Hematopoietic multipotent progenitor cell treated with erythropoietin and hydrocortisone succinate and interleukin-3 and kit ligand, for 17 days (in vitro differentiated cells): ENCODE results near the gene TGM5.
"Not testable (repeated sequence)": the region's sequence is repeated elsewhere in the genome, so short reads cannot be mapped to it uniquely, and the experiment has no call there.

Experiments
- DNase-seq: peaks from one replicate; pipeline ENCODE4 v3.0.0-alpha.2; 2015; ENCODE audit warnings: low spot score

TGM5 gene

DNA sequence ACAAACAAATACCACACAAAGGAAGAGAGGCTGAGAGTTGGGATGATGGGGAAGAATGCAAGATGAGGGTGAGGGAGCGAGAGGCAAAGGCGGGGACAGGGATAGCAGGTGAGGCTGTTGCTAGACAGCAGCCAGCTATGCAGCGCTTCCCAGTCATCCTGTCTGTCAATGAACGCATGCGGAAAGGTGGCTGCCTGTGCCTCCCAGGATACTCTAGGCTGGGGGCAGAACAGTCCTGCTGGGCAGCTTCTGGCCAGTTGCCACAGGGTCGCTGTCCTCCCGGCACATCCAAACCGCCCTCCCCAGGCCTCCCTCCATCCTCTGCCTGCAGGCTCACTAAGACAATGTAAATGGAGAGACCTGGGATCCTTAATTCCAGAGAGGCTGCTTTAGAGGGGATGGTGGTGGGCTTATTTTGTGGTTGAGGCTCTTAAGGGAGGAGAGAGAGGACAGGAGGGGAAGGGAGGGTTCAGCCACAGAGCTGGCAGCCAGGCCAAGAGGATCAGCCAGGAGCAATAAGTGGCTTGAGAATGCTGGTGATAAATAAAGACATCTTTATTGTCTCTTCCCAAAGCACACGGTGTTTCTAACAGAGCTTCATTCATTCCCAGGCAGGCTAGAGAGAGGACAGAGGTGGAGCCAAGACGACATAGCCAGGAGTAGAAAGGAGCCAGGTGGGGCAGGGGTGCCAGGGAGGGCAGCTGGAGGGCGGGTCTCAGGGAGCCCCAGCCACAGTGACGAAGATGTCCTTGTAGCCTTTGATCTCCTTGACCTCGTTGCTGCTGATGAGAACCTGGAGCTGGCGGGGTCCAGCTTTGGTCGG lies 9.2 kb upstream of the TGM5 start:
- no peak for DNase-seq

DNA sequence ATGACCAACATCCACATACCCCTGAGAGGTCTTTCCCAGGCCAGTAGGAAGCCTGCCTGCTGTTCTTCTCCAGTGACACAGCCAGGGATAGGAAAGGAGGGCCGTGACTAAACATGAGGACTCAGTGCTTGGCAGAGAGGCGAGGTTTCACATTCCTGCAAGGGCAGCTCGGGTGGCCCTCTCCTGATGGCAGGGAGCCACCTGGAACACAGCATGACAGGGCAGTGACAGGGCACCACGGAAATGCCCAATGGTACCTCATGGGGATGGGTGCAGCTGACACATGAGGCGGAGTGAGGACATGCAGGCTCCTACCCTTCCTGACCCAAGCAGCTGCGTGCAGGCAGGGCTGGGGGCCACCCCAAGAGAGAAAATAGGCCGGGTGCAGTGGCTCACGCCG lies 7.4 kb upstream of the TGM5 start:
- no peak for DNase-seq

GRCh38 chr15:43273243-43273642 lies 6.5 kb upstream of the TGM5 start:
- DNase-seq: no peak

DNA sequence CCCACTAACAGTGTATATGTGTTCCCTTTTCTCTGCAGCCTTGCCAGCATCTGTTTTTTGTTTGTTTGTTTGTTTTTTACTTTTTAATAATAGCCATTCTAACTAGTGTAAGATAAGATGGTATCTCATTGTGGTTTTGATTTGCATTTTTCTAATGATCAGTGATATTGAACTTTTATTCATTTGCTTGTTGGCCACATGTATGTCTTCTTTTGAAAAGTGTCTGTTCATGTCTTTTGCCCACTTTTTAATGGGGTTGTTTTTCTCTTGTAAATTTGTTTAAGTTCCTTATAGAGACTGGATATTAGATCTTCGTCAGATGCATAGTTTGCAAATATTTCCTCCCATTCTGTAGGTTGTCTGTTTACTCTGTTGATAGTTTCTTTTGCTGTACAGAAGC lies 5.2 kb upstream of the TGM5 start:
- DNase-seq: not testable (repeated sequence)

- DNase-seq: no peak
These were observed 4.1 kb upstream of the TGM5 start for GRCh38 chr15:43270676-43271306.

- DNase-seq: no peak
These were observed 3.5 kb upstream of the TGM5 start for GRCh38 chr15:43270113-43270665.

DNA sequence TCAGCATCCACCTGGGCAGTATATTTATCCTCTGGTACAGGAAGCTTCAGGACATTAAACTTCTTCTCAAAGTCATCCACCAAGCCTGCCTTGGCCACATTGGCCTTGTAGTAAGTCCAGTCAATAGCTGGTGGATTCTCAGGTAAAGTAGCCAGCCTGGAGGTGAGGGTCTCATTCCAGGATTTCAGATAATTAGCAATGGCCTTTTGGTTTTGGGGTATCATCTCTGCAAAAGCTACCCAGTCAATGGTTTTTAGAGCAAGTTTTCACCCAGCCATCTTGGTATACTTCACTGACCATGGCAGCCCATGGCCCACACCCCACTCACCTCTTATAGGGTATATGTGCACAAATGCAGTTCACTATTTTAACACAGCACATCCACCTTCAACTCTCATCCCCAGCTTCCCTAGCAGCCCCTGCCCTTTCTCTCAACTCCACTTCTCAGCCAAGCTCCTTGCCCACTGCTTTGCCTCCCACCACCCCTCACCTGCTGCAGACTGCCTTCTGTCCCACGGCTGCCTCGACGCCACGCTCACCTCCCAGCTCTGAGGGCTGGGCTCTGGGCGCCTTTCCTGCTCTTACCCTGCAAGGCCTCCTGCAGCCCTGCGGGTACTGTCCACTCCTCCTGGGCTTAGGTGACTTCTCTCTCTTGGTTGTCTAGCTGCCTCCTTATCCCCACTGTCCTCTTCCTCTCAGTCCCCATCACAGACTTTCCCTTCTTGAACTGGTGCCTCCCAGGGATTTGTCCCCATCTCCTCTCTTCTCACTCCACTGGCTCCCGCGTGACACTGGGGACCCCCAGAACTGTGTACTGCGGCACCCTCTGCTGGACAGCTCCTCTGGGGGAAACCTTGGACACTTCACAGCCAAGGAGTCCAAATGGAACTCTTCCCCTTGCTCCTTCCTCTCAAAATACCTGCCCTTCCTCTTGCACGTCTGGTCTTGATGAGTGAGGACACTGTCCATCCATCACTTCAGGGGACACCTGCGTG lies 1.7 kb upstream of the TGM5 start:
- peak; percentile 76 for DNase-seq

GRCh38 chr15:43267439-43267838 lies 711 bp upstream of the TGM5 start:
- no peak for DNase-seq

DNA sequence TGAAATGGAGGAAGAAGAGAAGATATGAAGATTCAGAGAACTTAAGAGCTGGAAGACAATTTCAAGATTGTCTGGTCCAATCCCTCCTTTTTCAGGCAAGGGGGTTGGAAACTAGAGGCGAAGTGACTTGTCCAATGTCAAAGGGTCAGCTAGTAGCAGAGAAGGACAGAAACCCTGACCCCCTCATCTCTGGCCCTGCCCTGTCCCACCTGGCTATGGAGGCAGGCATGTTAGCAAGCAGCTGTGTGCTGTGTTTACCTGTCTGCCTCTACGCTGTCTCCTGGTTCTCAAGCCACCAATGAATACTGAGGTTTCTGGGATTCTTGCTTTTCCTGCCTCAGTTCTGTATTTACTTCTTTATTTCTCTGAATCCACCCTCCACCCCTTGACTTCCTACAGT lies 342 bp downstream of the TGM5 start:
- no peak for DNase-seq

DNA sequence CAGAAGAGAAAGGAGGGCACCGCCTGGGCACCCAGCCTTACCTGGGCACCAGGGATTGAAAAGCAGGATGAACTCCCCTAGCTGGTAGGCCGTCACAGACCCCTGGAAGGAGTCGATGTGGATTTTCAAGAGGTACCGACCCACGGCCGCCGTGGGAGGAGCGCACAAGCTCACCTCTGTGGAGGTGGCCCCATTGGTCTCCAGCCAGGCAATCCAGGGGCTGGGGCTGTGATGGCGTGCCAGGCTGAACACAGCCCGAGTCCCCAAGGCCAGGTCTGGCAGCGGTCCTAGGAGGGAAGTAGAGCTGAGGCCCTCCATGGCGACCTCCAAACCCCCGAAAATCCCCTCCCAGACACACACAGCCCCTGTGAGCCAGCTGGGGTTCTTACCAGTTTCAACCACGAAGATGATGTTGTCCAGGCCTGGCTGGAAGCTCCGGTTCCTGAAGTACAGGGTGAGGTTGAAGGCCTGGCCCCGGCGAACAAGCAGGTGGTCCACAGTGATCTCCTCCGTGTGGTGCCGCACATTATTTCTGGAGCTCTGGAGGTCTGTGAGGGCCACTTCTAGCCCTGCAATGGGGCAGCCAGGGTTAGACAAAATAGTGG lies 6.6 kb downstream of the TGM5 start:
- no peak for DNase-seq

GRCh38 chr15:43258781-43259180 lies 7.9 kb downstream of the TGM5 start:
- no peak for DNase-seq

- no peak for DNase-seq
These were observed 10.4 kb downstream of the TGM5 start for GRCh38 chr15:43256341-43256740.

GRCh38 chr15:43255376-43255775 lies 11.4 kb downstream of the TGM5 start:
- no peak for DNase-seq

GRCh38 chr15:43253431-43254403 lies 13.0 kb downstream of the TGM5 start:
- DNase-seq: no peak

- no peak for DNase-seq
These were observed 14.9 kb downstream of the TGM5 start for GRCh38 chr15:43251871-43252250.

DNA sequence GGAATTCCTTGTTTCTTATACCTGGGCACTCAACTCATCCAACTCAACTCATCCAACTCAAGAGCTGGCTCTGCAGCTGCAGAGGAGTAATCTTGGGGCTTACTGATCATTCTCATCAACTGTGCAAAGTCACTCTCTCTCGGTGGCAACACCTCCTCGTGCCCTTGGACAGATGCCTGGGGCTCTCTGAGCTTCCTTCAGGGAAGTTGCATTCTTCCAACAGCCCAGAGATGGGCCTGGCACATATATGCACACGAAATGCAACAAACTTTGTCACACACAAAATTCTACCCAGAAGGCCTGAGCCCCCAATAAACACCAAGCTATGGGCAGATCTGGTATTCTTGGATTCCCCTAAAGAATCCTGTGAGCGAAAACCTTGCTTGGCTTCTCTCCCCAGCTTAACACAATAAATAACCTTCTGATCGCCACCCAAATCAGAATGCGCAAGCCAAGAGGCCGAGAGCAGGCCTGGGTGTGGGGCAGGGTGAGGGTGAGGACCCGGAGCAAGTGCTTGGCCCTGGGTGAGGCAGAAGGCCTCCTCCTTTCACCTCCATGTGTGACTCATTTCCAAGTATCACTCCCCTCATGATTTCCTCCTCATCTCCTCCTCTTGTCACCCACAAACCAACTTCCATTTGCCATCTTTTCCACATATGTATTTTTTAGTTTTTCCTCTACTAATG lies 15.4 kb downstream of the TGM5 start:
- DNase-seq: no peak

GRCh38 chr15:43250785-43251184 lies 15.9 kb downstream of the TGM5 start:
- DNase-seq: no peak

- no peak for DNase-seq
These were observed 17.0 kb downstream of the TGM5 start for GRCh38 chr15:43249699-43250203.

DNA sequence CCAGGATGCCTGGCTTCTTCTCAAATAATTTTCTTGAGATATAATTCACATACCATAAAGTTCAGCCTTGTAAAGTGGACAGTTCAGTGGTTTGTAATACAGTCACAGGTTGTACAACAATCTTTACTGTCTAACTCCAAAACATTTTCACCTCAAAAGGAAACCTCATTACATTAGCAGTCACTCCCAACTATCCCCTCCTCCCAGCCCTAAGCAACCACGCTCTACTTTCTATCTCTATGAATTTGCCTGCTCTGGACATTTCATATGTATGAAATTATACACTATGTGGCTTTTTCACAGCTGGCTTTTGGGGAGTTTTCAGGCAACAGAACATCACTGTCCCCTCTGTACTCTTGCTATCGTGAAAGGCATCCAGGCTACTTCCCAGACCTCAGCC lies 17.5 kb downstream of the TGM5 start:
- DNase-seq: no peak

- DNase-seq: no peak
These were observed 20.4 kb downstream of the TGM5 start for GRCh38 chr15:43246261-43246774.
